SK-N-MC (cell line): ENCODE measurements around the gene AMH.

Source experiments
- DNase-seq: peaks from one replicate; pipeline ENCODE4 v3.0.0-alpha.2; 2011; ENCODE audit warnings: low read depth, low spot score
- H3K27ac ChIP-seq: fragments of 200-600 bp; sonication (generic); 2 replicates; pipeline ENCODE4 v1.5.1; 2016; ENCODE audit warnings: mixed run types
- H3K36me3 ChIP-seq: fragments of 200-600 bp; sonication (generic); 2 replicates; pipeline ENCODE4 v1.6.1; 2017; ENCODE audit warnings: antibody characterized with exemption, low read length, mixed read lengths; ENCODE audit not compliant: insufficient read depth
- H3K4me3 ChIP-seq: fragments of 200-600 bp; sonication (generic); 2 replicates; pipeline ENCODE4 v1.5.1; 2016
- H3K9ac ChIP-seq: fragments of 200-600 bp; sonication (generic); 2 replicates; pipeline ENCODE4 v1.8.0; 2017; ENCODE audit warnings: mixed run types, mixed read lengths; ENCODE audit not compliant: insufficient read length
- H3K9me3 ChIP-seq: fragments of 200-600 bp; sonication (generic); 2 replicates; pipeline ENCODE4 v1.6.1; 2017; ENCODE audit warnings: low read depth, mild to moderate bottlenecking, antibody characterized with exemption, low read length, moderate library complexity, mixed read lengths
- EZH2 ChIP-seq: fragments of 200-600 bp; sonication (generic); IDR thresholded peaks from one replicate; pipeline ENCODE4 v1.6.1; 2017; ENCODE audit warnings: antibody characterized with exemption
- FOXP2 ChIP-seq: optimal IDR thresholded peaks from 2 replicates; pipeline ENCODE3; 2011; ENCODE audit warnings: mild to moderate bottlenecking, moderate library complexity; ENCODE audit not compliant: insufficient read depth; ENCODE audit errors: extremely low read length, control extremely low read depth
- POLR2AphosphoS5 ChIP-seq: IDR thresholded peaks from 2 replicates; pipeline ENCODE4 v1.6.1; 2012; ENCODE audit warnings: mild to moderate bottlenecking, low read depth, low read length, borderline replicate concordance

AMH gene

DNA sequence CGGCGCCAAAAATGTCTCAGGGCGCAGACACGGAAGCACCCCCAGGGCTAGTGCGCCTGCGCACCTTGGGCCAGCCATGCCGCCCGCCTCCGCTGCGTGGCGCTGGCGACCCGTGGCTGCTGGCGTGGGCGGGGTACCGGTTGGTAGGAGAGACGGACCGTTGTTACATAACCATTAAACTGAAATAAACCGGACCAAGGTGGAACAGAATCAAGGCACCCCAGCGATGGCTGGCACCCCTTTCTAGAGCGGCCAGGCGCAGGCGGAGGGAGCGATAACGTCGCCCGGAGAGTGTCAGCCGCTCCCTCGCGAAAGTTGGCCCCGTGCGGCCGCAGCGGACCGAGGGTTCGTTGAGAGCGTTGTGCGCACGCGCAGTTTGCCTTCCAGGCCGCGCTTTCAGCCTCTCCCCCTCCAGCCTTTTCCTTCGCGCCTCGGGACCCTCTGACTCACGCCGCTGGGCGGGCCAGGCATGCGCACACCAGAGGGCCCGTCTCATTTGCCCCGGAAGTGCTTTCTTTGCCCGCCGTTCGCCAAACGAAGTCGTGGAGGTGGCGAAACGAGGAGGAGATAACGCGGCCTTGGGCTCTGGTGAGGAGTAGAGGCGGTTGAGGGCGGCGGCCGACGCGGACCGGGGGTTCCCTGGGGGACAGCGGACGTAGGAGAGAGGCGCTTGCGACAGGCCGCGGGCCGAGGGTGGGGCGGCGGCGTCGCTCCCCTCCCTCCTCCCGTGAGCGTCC lies 12.6 kb upstream of the AMH start, which contains the start of the genes PLEKHJ1 and SF3A2:
Gene PLEKHJ1, minus strand, starts transcription at position 16 of the 737 bp plus-strand sequence. CDS start 81 bp downstream, outside the sequence.
Gene SF3A2, plus strand, starts transcription at position 511 of the 737 bp plus-strand sequence. CDS start 6,595 bp downstream, outside the sequence.
- H3K36me3 ChIP-seq = peaks cover 29% of the 10 kb centered on the region
- no peak for TF ChIP-seq EZH2
- peak; percentile 89 for TF ChIP-seq POLR2AphosphoS5
- TF ChIP-seq FOXP2 = peak; percentile 44
- H3K9ac ChIP-seq = peak within 1 kb of the TSS; percentile 95
- H3K9me3 ChIP-seq = no peaks in the 10 kb centered on the region
- DNase-seq = peak; percentile 86
- peak within 1 kb of the TSS; percentile 91 for H3K4me3 ChIP-seq
- H3K27ac ChIP-seq = peak within 1 kb of the TSS; percentile 88

DNA sequence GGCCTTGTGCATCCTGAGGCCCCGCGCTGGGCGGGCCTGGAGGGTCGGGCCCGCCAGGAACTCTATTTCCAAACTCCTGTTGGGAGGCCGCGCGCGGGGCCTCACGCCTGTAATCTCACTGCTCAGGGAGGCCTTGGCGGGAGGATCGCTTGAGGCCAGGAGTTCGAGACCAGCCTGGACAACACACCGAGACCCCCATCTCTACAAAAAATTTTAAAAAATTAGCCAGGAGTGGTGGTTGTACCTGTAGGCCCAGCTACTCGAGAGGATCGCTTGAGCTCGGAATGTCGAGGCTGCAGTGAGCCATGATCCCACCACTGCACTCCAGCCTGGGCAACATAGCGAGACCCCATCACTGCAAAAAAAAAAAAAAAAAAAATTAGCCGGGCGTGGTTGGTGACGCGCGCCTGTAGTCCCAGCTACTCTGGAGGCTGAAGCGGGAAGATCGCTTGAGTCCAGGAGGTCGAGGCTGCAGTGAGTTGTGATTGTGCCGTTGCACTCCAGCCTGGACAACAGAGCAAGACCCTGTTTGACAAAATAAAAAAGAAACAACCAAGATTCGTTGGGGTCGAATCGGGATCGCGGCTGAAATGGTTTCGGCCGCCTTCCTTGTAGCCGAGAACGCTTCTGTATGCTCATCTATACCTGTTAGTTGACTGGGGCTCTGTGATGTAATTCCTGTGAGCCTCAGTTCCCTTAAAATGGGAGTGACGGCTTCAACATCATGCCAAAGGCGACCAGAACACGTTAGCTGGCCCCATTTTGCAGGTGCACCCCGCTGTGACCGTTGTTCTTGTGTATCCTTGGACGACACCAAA lies 11.9 kb upstream of the AMH start:
- no peak for DNase-seq
- H3K9me3 ChIP-seq = no peaks in the 10 kb centered on the region
- peak overlapping the region; percentile 91 for H3K4me3 ChIP-seq
- peak overlapping the region; percentile 95 for H3K9ac ChIP-seq
- TF ChIP-seq EZH2 (no peak), FOXP2 (no peak), POLR2AphosphoS5 (no peak)
- peak overlapping the region; percentile 88 for H3K27ac ChIP-seq
- H3K36me3 ChIP-seq = peaks cover 29% of the 10 kb centered on the region

DNA sequence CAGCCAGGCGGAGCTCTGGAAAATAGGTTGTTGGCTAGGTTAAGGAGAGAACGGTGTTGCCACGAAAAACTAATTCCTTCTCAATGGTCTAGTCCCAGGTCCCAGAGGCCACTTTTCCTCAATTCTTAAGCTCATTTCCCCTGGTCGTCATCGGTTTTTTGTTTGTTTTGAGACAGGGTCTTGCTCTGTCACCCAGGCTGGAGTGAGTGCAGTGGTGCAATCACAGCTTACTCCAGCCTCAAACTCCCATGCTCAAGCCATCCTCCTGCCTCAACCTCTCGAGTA lies 11.3 kb upstream of the AMH start:
- no peak for DNase-seq
- Histone ChIP-seq H3K9ac (peak overlapping the region; percentile 95), H3K27ac (no peak overlapping the region), H3K4me3 (peak overlapping the region; percentile 91), H3K9me3 (no peaks in the 10 kb centered on the region), H3K36me3 (peaks cover 32% of the 10 kb centered on the region)
- TF ChIP-seq EZH2 (no peak), FOXP2 (no peak), POLR2AphosphoS5 (no peak)

DNA sequence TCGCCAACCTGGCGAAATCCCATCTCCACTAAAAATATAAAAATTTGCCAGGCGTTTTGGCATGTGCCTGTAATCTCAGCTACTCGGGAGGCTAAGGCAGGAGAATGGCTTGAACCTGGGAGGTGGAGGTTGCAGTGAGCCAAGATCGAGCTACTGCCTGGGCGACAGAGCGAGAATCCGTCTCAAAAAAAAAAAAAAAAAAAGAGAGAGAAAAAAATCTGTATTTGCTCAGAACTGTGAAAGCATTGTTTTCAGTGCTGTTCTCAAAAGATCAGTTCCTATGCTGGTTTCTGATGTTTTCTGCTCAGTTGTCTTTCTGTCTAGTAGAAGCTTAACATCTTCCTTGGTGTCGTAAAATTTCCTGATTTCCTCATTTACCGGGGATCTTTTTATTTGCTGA lies 9.9 kb upstream of the AMH start:
- no peak for TF ChIP-seq POLR2AphosphoS5
- TF ChIP-seq EZH2 = no peak
- TF ChIP-seq FOXP2 = no peak
- Histone ChIP-seq H3K36me3 (peaks cover 42% of the 10 kb centered on the region), H3K9me3 (no peaks in the 10 kb centered on the region), H3K4me3 (peak overlapping the region; percentile 91), H3K27ac (peak overlapping the region; percentile 22; the same call in 1 of the 2 replicates), H3K9ac (peak overlapping the region; percentile 95)
- no peak for DNase-seq

DNA sequence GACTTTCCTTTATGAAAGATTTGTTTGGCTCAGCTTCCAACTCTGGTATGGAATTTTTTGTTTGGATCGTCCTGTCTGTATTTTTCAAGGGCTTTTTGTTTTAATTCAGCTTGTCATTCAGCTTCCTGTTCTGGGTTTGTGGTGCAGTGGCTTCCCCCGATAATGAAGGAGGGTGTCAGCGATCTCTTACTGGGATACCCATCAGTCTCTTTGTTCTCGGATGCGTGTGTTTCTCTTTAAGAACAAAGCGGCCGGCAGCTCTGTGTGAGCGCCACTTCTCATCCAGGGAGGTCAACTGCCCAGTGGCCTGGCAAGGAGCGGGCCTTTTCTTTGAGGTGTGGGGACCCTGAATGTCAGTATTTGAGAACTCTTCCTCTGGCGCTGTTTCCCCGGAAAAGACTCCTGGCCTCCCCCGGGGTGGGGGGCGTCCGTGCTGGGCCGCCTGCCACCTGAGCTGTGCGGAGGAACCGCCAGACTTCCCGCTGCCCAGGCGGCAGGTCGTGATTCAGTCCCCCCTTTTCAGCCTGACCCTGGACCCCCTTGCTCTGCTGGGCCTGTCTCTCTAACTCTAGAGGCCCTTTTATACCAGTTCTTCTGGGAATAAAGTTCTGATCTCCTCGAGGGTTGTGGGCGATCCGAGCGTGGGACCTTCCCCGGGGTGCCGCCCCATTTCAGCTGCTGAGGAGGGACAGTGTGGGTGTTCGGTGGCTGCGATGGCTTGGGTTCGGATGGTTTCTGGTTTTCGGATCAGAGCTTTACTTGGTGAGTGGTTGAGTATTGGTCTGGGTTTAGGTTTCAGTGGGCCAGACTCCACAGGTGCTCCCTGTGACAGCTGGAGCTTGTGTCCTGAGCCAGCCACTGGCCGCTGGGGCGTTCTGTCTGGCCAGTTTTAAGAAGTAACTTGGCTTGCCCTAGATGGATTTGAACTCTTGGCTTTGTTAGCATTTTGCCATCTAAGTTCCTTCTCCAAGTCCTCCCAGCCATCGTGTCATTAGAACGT lies 9.1 kb upstream of the AMH start:
- Histone ChIP-seq H3K9ac (peak overlapping the region; percentile 95), H3K36me3 (peaks cover 51% of the 10 kb centered on the region), H3K9me3 (no peaks in the 10 kb centered on the region), H3K27ac (peak overlapping the region; percentile 22; the same call in 1 of the 2 replicates), H3K4me3 (peak overlapping the region; percentile 91)
- no peak for TF ChIP-seq EZH2
- no peak for TF ChIP-seq FOXP2
- TF ChIP-seq POLR2AphosphoS5 = no peak
- no peak for DNase-seq

DNA sequence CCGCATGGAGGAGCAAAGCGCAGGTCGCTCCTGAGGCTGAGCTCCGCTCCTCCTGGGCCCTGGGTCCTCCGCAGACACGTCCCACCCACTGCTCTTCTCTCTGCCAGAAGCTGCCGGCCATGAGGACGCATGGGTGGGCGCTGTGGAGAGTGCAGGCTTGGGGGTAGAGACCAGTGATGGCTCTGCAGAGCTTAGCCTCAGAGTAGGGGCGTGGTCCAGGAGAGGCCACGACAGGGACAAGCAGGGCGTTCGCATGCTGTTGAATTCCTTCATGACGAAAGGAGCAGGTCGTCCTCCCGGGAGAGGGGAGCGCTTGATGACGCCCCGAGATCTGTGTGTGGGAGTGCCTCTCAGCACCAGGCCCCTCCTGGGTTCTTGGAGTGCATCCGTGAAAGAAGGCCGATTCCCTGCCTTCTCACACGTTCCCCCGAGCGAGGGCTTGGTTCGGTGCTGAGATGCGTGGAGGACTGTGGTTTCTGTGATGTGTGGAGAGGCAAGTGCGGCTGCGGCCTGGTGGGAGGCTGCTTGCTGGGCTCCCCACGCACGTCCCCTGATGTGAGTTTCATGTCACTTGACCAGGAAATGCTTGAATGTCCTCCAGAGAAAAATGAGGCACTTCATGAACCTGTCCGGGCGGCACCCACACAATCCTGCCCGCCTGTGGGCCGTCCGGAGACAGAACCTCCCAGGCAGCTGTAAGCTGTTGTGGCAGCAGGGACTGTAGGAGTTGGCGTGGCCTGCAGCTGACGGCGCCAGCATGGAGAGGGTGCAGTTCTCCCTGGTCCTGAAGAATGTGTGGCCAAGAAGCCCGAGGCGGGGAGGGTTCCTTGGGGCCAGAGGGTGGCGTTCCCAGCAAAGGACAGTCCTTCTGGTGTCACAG lies 8.0 kb upstream of the AMH start:
- TF ChIP-seq EZH2 (no peak), FOXP2 (no peak), POLR2AphosphoS5 (no peak; the same call in 1 of the 2 replicates)
- H3K4me3 ChIP-seq = no peak overlapping the region
- H3K9me3 ChIP-seq = no peaks in the 10 kb centered on the region
- peak overlapping the region; percentile 45 for H3K9ac ChIP-seq
- peaks cover 62% of the 10 kb centered on the region for H3K36me3 ChIP-seq
- DNase-seq = no peak
- H3K27ac ChIP-seq = no peak overlapping the region

DNA sequence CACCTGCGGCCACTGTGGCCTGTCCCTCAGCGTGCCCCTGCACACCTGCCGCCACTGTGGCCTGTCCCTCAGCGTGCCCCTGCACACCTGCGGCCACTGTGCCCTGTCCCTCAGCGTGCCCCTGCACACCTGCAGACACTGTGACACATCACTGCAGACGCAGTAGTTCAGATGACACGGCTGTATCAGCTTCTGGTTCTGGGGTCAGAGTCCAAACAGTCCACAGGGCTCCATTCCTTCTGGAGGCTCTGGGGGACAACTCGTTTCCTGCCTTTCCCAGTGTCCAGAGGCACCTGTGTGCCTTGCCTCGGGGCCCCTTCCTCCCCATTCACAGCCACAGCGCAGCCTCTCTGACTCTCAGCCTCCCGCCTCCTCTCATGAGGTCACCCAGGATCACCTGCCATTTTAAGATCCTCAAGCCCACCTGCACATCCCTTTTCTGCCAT lies 7.0 kb upstream of the AMH start:
- no peak overlapping the region for H3K9ac ChIP-seq
- no peak overlapping the region for H3K27ac ChIP-seq
- DNase-seq = no peak
- H3K9me3 ChIP-seq = no peaks in the 10 kb centered on the region
- peaks cover 72% of the 10 kb centered on the region for H3K36me3 ChIP-seq
- H3K4me3 ChIP-seq = no peak overlapping the region
- no peak for TF ChIP-seq EZH2
- TF ChIP-seq FOXP2 = no peak
- no peak for TF ChIP-seq POLR2AphosphoS5
